GM12873 (cell line): ENCODE data around the gene SHPK.

ENCODE experiments used
- CTCF ChIP-seq: IDR thresholded peaks from 2 replicates; pipeline ENCODE4 v1.5.1; 2012; ENCODE audit warnings: low read depth, mild to moderate bottlenecking, moderate library complexity, low read length, control low read depth; ENCODE audit not compliant: insufficient read depth; ENCODE audit errors: missing control alignments

Gene SHPK

GRCh38 chr17:3667366-3668278, 31.6 kb upstream of the SHPK start:
- no peak for TF ChIP-seq CTCF

- TF ChIP-seq CTCF, result no peak
Observed at GRCh38 chr17:3666516-3666915, 30.5 kb upstream of the SHPK start.

- no peak for TF ChIP-seq CTCF
Observed at GRCh38 chr17:3665834-3666233, 29.8 kb upstream of the SHPK start.

GRCh38 chr17:3663102-3664011, 27.3 kb upstream of the SHPK start:
- TF ChIP-seq CTCF, result no peak

GRCh38 chr17:3660311-3660891, 24.4 kb upstream of the SHPK start:
- no peak for TF ChIP-seq CTCF

- no peak for TF ChIP-seq CTCF
Observed at GRCh38 chr17:3659541-3660111, 23.6 kb upstream of the SHPK start.
